Thoracic aorta (tissue), 2 donors: ENCODE measurements around the gene TSHZ2. TPM values are rescaled to one million over a fixed set of nuclear protein-coding genes. Genes with fewer than 3 reads are reported as not detected.

Experiments
- ATAC-seq: fragments of 150-250 bp; one replicate; pipeline ENCODE4 v1.8.0; 2017; ENCODE audit warnings: low read depth; ENCODE audit not compliant: insufficient number of reproducible peaks, low FRiP score
- DNase-seq: peaks from one replicate; pipeline ENCODE4 v3.0.0-alpha.2; 2020; ENCODE audit warnings: low spot score
- H3K27ac ChIP-seq, 2 donors: fragments of 200-600 bp; sonication (generic); 1 replicate in 1 of 2; 2 replicates in 1 of 2; pipeline ENCODE4 v1.5.1; 2016; ENCODE audit warnings: mild to moderate bottlenecking in 2 of 2, moderate library complexity in 2 of 2
- H3K27me3 ChIP-seq: fragments of 200-600 bp; sonication (generic); replicated peaks from 2 replicates; pipeline ENCODE4 v1.6.0; 2016; ENCODE audit warnings: mild to moderate bottlenecking; ENCODE audit not compliant: insufficient read depth
- H3K36me3 ChIP-seq: fragments of 200-600 bp; sonication (generic); one replicate; pipeline ENCODE4 v1.5.1; 2016
- H3K4me1 ChIP-seq, 2 donors: fragments of 200-600 bp; sonication (generic); 1 replicate in 1 of 2; 2 replicates in 1 of 2; pipeline versions ENCODE4 v1.5.1 to v1.6.0; 2016; ENCODE audit warnings: low read depth in 2 of 2, mild to moderate bottlenecking in 1 of 2; ENCODE audit not compliant: control insufficient read depth in 1 of 2
- H3K4me3 ChIP-seq: fragments of 200-600 bp; sonication (generic); 2 replicates; pipeline ENCODE4 v1.5.1; 2016; ENCODE audit warnings: mild to moderate bottlenecking
- H3K9me3 ChIP-seq: fragments of 200-600 bp; sonication (generic); 2 replicates; pipeline ENCODE4 v1.5.1; 2016
- total RNA-seq, 2 donors: library from RNA; depleted of rRNA; stranded (reverse); fragments of >200 nt; gene quantifications; one replicate each; pipeline versions ENCODE4 v1.1.0 to v1.2.3, GENCODE V29; 2016
- TF ChIP-seq, protein P1 (sequence below): fragments of 200-600 bp; sonication (generic); IDR thresholded peaks from one replicate; pipeline ENCODE4 v1.5.1; 2019; ENCODE audit warnings: antibody characterized with exemption

TSHZ2 gene
- total RNA-seq, 2 donors from 2014 or later: 8.4 to 32.6 TPM

DNA sequence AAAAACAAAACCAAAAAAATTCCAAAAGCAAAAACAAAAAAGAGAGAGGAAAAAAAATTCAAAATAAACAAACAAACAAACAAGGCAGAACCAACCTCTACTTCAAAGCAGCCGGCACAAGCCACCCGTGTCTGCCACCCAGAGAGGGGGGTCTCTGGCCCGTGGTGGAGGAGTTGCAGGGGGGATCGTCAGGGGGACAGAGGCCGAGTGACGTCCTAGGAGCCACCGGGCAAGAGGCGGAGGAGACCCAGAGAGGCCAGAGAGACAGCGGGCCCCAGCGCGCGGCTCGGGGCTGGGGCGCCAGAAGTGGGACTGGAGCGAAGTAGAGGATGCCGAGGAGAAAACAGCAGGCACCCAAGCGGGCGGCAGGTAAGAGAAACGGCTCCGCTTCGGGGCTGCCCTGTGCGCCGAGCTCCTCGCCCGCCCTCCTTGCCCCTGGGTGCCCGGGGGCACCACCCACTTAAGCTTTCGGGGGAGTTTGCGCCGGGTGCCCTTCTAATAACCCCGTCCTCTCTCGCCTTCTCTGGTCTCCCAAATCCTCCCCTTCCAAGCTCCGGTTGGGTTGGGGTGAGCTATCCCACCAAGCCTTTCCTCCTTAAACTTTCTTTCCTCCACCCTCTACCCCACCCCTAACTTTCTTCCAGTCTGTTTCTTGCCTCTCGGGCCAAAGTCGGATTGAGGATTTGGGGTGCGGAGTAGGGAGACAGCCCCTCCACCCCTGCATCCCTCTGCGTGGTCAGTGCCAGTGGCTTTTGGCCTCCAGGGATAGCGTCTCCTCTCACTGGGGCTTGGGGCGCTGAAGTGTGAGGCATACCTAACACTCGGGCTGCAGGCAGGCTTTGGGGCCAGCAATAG lies 1.0 kb downstream of the TSHZ2 start:
- H3K4me1 ChIP-seq: no peaks in the 10 kb centered on the region
- no peaks in the 10 kb centered on the region for H3K9me3 ChIP-seq
- DNase-seq (no peak), ATAC-seq (no peak)
- peak overlapping the region; percentile 55 for H3K4me3 ChIP-seq
- TF ChIP-seq, protein P1, sequence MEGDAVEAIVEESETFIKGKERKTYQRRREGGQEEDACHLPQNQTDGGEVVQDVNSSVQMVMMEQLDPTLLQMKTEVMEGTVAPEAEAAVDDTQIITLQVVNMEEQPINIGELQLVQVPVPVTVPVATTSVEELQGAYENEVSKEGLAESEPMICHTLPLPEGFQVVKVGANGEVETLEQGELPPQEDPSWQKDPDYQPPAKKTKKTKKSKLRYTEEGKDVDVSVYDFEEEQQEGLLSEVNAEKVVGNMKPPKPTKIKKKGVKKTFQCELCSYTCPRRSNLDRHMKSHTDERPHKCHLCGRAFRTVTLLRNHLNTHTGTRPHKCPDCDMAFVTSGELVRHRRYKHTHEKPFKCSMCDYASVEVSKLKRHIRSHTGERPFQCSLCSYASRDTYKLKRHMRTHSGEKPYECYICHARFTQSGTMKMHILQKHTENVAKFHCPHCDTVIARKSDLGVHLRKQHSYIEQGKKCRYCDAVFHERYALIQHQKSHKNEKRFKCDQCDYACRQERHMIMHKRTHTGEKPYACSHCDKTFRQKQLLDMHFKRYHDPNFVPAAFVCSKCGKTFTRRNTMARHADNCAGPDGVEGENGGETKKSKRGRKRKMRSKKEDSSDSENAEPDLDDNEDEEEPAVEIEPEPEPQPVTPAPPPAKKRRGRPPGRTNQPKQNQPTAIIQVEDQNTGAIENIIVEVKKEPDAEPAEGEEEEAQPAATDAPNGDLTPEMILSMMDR: no peak
- no peaks in the 10 kb centered on the region for H3K36me3 ChIP-seq
- no peaks in the 10 kb centered on the region for H3K27me3 ChIP-seq
- peak overlapping the region; percentile 22 to 35 for H3K27ac ChIP-seq

DNA sequence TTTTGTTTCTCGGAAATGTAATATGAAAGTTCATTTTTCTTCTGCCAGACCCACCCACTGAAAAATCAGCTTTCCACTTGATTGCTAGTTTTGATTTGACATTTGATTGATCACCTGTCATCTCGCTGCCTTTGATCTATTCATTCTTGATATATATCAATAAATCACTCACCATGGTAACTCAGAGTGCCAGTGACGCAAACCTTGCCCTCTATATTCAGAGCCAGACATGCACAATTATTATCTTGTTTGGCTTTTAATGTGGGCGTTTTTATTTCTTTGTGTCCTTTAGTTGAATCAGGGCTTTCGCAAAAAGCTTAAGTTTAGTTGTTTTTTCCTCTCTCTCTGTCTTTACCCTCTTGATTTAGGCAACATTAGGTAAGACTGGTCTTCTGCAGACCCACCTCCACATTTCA lies 2.0 kb downstream of the TSHZ2 start:
- DNase-seq: no peak
- Histone ChIP-seq H3K4me3 (peak overlapping the region; percentile 55), H3K27ac (no peak overlapping the region), H3K36me3 (no peaks in the 10 kb centered on the region), H3K9me3 (no peaks in the 10 kb centered on the region), H3K4me1 (no peaks in the 10 kb centered on the region), H3K27me3 (no peaks in the 10 kb centered on the region)
- no peak for ATAC-seq
- TF ChIP-seq, protein P1: no peak

DNA sequence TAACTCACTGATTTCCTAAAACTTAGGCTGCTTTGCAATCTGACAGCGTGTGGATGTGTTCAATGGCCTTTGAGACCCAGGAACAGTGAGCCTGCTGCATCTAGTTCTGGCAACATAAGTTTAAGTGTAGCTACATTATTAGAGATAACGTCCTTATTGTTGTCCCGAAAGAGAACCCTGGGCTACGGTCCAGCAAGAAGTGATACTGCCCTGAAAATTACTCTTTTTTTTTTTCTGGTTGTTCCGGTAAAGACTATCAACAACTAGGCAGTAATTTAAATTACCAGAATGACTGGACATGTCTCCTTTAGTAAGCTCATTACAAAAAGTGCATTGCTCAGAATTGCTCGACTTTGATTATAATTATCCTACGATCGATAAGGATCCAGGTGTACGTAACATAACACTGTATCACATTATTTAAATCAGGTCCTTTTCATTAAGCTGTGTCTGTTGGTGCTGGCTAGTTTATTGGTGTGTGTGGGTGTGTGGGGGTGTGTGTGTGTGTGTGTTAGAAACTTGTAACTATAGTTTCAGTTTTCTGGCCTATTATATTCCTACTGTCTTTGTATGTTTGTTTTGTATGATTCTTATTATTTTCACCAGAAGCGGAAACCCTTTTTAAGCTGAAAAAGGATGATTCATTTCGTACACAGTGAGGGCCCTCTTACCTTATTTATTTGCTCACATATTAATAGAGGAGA lies 3.0 kb downstream of the TSHZ2 start:
- Histone ChIP-seq H3K36me3 (no peaks in the 10 kb centered on the region), H3K27me3 (no peaks in the 10 kb centered on the region), H3K4me1 (no peaks in the 10 kb centered on the region), H3K4me3 (no peak overlapping the region), H3K9me3 (no peaks in the 10 kb centered on the region), H3K27ac (no peak overlapping the region)
- no peak for ATAC-seq
- DNase-seq: no peak
- TF ChIP-seq, protein P1: no peak

DNA sequence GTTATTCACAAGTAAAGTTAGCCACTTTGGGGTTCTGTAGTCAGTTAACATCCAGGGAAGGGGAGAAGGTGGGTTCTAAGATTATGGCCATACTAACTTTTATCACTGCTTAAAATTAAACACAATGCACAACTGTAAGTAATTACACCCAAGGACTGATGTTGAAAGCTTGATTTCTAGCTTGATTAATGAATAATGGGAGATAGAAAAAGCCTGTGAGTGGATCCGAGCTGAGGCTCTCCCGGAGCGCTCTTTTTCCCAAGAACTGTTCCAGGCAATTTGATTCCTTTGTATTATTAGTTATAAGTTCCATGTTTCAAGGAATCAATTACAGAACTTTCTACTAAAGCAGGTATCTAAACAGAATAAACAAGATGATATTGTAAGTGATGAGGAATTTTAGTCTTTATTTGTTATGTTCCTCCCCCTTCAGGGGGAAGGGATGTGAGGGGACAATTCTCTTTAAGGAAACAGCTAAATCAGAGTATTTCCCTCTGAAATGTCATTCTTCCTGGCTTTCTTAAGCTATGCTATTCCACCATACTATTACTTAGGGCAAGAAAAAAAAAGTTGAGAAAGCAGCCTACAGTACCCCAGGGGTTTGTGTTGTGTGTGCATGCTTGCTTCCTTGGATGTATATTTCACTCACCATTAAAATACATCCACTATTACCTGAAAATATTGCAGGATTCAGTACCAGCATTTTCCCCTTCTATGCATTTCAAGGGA lies 3.8 kb downstream of the TSHZ2 start:
- DNase-seq (no peak), ATAC-seq (no peak)
- no peaks in the 10 kb centered on the region for H3K27me3 ChIP-seq
- TF ChIP-seq, protein P1: no peak
- H3K27ac ChIP-seq: no peak overlapping the region
- H3K4me3 ChIP-seq: no peak overlapping the region
- no peaks in the 10 kb centered on the region for H3K9me3 ChIP-seq
- H3K4me1 ChIP-seq: no peaks in the 10 kb centered on the region
- no peaks in the 10 kb centered on the region for H3K36me3 ChIP-seq

DNA sequence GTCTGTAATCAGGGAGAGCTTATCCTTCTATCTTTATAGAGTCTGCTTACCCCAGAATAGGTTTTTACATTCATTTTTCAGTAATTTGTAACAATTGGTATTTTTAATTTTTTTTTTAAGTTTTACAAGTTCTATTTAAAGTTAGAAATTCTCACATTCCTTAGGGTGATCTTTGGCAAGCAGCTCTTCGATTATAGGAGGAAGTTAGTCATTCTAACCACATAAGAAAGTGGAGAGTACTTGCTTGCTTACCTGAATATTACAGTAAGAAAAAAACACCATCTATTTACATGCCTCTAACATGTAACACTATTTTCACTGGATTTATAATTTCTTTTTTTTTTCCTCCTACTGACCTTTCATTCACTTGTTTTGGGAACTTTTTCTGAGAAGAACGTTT lies 6.7 kb downstream of the TSHZ2 start:
- H3K4me3 ChIP-seq: no peak overlapping the region
- H3K27ac ChIP-seq: no peak overlapping the region
- no peak for ATAC-seq

More for the DNA sequence above, 6.7 kb downstream of the TSHZ2 start:
- no peak for DNase-seq
- Histone ChIP-seq H3K4me1 (no peaks in the 10 kb centered on the region), H3K27me3 (no peaks in the 10 kb centered on the region), H3K36me3 (no peaks in the 10 kb centered on the region), H3K9me3 (no peaks in the 10 kb centered on the region)
- TF ChIP-seq, protein P1: no peak
